Mesenchymal stem cell (in vitro differentiated cells and primary cell): ENCODE measurements around the gene CBFB. TPM values are rescaled to one million over a fixed set of nuclear protein-coding genes. Genes with fewer than 3 reads are reported as not detected.

Experiments
- DNase-seq: peaks from one replicate; pipeline ENCODE4 v3.0.0-alpha.2; 2013
- H2AFZ ChIP-seq: one replicate; pipeline ENCODE4 v1.6.1; 2013; ENCODE audit warnings: low read depth, mild to moderate bottlenecking, control low read depth, inconsistent platforms, low read length, moderate library complexity
- H2AK5ac ChIP-seq: 2 replicates; pipeline ENCODE4 v1.6.1; 2013; ENCODE audit warnings: low read length, moderate library complexity, mild to moderate bottlenecking, inconsistent platforms; ENCODE audit not compliant: severe bottlenecking
- H2BK120ac ChIP-seq: one replicate; pipeline ENCODE4 v1.6.1; 2013; ENCODE audit warnings: low read depth, mild to moderate bottlenecking, inconsistent platforms, low read length, moderate library complexity
- H2BK12ac ChIP-seq, 2 experiments: one replicate each; pipeline ENCODE4 v1.6.1; 2013; ENCODE audit warnings: inconsistent platforms in 2 of 2, low read length in 2 of 2, mild to moderate bottlenecking in 2 of 2, moderate library complexity in 2 of 2, control low read depth in 1 of 2
- H2BK15ac ChIP-seq: one replicate; pipeline ENCODE4 v1.6.1; 2013; ENCODE audit warnings: mild to moderate bottlenecking, low read depth, inconsistent platforms; ENCODE audit not compliant: poor library complexity, severe bottlenecking
- H2BK5ac ChIP-seq: 2 replicates; pipeline ENCODE4 v1.6.1; 2013; ENCODE audit warnings: low read depth, mild to moderate bottlenecking, low read length, control low read depth, inconsistent platforms; ENCODE audit not compliant: poor library complexity, severe bottlenecking
- H3K14ac ChIP-seq, 2 experiments: one replicate each; pipeline ENCODE4 v1.6.1; 2013; ENCODE audit warnings: inconsistent platforms in 2 of 2, low read length in 2 of 2, control low read depth in 1 of 2, mild to moderate bottlenecking in 1 of 2, moderate library complexity in 1 of 2
- H3K18ac ChIP-seq, 2 experiments: one replicate each; pipeline ENCODE4 v1.6.1; 2013; ENCODE audit warnings: inconsistent platforms in 2 of 2, low read length in 2 of 2, control low read depth in 1 of 2, low read depth in 1 of 2, mild to moderate bottlenecking in 1 of 2
- H3K23ac ChIP-seq, 2 experiments: one replicate each; pipeline ENCODE4 v1.6.1; 2013; ENCODE audit warnings: inconsistent platforms in 2 of 2, low read length in 2 of 2, mild to moderate bottlenecking in 2 of 2, moderate library complexity in 2 of 2, control low read depth in 1 of 2
- H3K27ac ChIP-seq: 2 replicates; pipeline ENCODE4 v1.5.1; 2013; ENCODE audit warnings: mild to moderate bottlenecking, moderate library complexity, low read length, control low read depth, inconsistent platforms; ENCODE audit not compliant: poor library complexity, severe bottlenecking
- H3K27me3 ChIP-seq, 2 experiments: 2 replicates each; pipeline versions ENCODE4 v1.6.1 to v1.7.0; 2013; ENCODE audit warnings: low read length in 2 of 2, mild to moderate bottlenecking in 2 of 2, moderate library complexity in 2 of 2, control low read depth in 1 of 2, inconsistent platforms in 1 of 2; ENCODE audit not compliant: control insufficient read depth in 1 of 2, insufficient read depth in 1 of 2
- H3K36me3 ChIP-seq, 2 experiments: 2 replicates each; pipeline versions ENCODE4 v1.6.1 to v1.7.0; 2013; ENCODE audit warnings: low read length in 2 of 2, control low read depth in 1 of 2, inconsistent platforms in 1 of 2, low read depth in 1 of 2, mild to moderate bottlenecking in 1 of 2; ENCODE audit not compliant: insufficient read depth in 2 of 2, control insufficient read depth in 1 of 2
- H3K4ac ChIP-seq, 2 experiments: one replicate each; pipeline ENCODE4 v1.6.1; 2013; ENCODE audit warnings: inconsistent platforms in 2 of 2, low read length in 2 of 2, mild to moderate bottlenecking in 2 of 2, moderate library complexity in 2 of 2, control low read depth in 1 of 2, low read depth in 1 of 2
- H3K4me1 ChIP-seq: 2 replicates; pipeline ENCODE4 v1.6.1; 2013; ENCODE audit warnings: low read depth, low read length, control low read depth; ENCODE audit not compliant: control insufficient read depth, insufficient read depth
- H3K4me2 ChIP-seq: 2 replicates; pipeline ENCODE4 v1.6.1; 2013; ENCODE audit warnings: low read length, mild to moderate bottlenecking, inconsistent platforms; ENCODE audit not compliant: poor library complexity, severe bottlenecking
- H3K4me3 ChIP-seq, 2 experiments: 2 replicates each; pipeline versions ENCODE4 v1.5.1 to v1.7.0; 2013; ENCODE audit warnings: low read length in 2 of 2, mild to moderate bottlenecking in 2 of 2, control low read depth in 1 of 2, low read depth in 1 of 2; ENCODE audit not compliant: insufficient read depth in 1 of 2
- H3K79me1 ChIP-seq: replicated peaks from 2 replicates; pipeline ENCODE4 v1.6.1; 2013; ENCODE audit warnings: mild to moderate bottlenecking, control low read depth, low read length, inconsistent platforms; ENCODE audit not compliant: poor library complexity, severe bottlenecking
- H3K9ac ChIP-seq: 2 replicates; pipeline ENCODE4 v1.7.0; 2013; ENCODE audit warnings: mild to moderate bottlenecking, low read length, moderate library complexity
- H3K9me3 ChIP-seq: 2 replicates; pipeline ENCODE4 v1.7.0; 2013; ENCODE audit warnings: mild to moderate bottlenecking, low read length; ENCODE audit not compliant: control insufficient read depth
- H4K8ac ChIP-seq: one replicate; pipeline ENCODE4 v1.6.1; 2013; ENCODE audit warnings: inconsistent platforms, mild to moderate bottlenecking, low read length, moderate library complexity
- H4K91ac ChIP-seq: one replicate; pipeline ENCODE4 v1.6.1; 2013; ENCODE audit warnings: mild to moderate bottlenecking, low read length, inconsistent platforms
- WGBS: methylation state at CpG from one replicate; pipeline ENCODE4 v1.1.7; 2013; ENCODE audit warnings: mixed read lengths; 5-methylcytosine and 5-hydroxymethylcytosine counted together
- polyA plus RNA-seq, 2 experiments: library from polyadenylated mRNA; stranded (reverse); fragments of 200-250 nt; gene quantifications; one replicate each; pipeline ENCODE4 v1.2.3, GENCODE V29; 2013

CBFB gene
- 37.0 TPM for polyA plus RNA-seq (2013, experiment 1 of 2)
- polyA plus RNA-seq (2013, experiment 2 of 2): 40.1 TPM

DNA sequence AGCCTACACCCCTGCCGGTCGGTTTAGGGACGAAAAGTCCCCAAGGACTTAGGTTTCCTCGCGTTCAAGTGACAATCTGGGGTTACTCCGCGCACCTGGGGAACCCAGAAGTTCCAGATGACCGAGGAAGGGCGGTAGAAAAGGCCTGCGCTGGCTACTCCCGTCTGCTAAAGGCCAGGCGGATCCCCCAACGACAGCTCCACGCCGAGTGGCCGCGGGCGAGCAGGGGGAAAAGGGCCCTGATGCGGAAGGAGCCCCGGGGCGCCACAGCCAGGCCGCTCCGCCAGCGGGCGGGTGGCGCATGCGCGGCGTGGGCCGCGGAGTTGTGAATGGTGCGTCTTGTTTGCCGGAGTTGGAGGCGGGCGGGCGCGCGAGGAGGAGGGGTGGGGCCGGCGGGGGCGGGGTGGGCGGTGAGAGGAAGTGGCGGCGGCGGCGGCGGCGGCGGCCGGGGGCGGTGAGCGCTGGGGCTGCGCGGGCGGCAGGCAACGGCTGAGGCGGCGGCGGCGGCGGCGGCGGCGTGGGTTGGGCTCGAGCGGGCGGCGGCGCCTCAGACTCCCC lies at the start of gene CBFB:
TSS of gene CBFB (plus strand) at position 454 of the 558 bp plus-strand sequence. CDS start 259 bp downstream, outside the sequence.
- H3K27me3 ChIP-seq: no peaks in the 10 kb centered on the region
- peak within 1 kb of the TSS; percentile 84 for H2BK5ac ChIP-seq
- H2BK12ac ChIP-seq: no peak within 1 kb of the TSS
- H3K23ac ChIP-seq: peak within 1 kb of the TSS; percentile 83 to 99
- DNase-seq: peak; percentile 92
- H3K4ac ChIP-seq: peak within 1 kb of the TSS; percentile 93 to 94
- peak within 1 kb of the TSS; percentile 90 to 95 for H3K18ac ChIP-seq
- peak within 1 kb of the TSS; percentile 89 to 92 for H3K4me3 ChIP-seq
- H3K14ac ChIP-seq: peak within 1 kb of the TSS; percentile 40 to 81
- H3K9ac ChIP-seq: peak within 1 kb of the TSS; percentile 98
- peak within 1 kb of the TSS; percentile 85 for H2AFZ ChIP-seq
- H2BK15ac ChIP-seq: peak within 1 kb of the TSS; percentile 78
- H3K79me1 ChIP-seq: peaks cover 2% of the 10 kb centered on the region
- H3K4me1 ChIP-seq: peaks cover 5% of the 10 kb centered on the region
- peak within 1 kb of the TSS; percentile 86 for H4K91ac ChIP-seq
- peak within 1 kb of the TSS; percentile 77 for H3K27ac ChIP-seq
- no peak within 1 kb of the TSS for H2AK5ac ChIP-seq
- WGBS: 2% methylated on average over 16 of the region's 69 CpGs
- H4K8ac ChIP-seq: peak within 1 kb of the TSS; percentile 67
- H3K36me3 ChIP-seq: peaks cover 4 to 16% of the 10 kb centered on the region in 2 experiments
- H2BK120ac ChIP-seq: peak within 1 kb of the TSS; percentile 66
- H3K9me3 ChIP-seq: no peaks in the 10 kb centered on the region
- peak within 1 kb of the TSS; percentile 80 for H3K4me2 ChIP-seq

DNA sequence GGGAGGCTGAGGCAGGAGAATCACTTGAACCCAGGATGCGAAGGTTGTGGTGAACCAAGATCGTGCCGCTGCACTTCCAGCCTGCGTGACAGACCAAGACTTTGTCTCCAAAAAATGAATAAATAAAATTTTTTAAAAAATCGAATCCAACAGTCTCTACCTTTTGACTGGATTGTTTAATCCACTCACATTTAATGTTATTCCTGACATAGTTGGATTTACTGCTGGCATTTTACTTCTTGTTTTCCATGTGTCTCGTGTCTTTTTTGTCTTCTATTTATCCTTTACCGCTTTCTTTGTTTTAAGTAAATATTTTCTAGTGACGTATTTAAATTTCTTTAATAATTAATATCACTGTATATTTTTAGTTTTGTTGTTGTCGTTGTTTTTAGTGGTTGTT lies 45.9 kb upstream of the CBFB start:
- DNase-seq: no peak
- H2AFZ ChIP-seq: no peak overlapping the region
- H2BK12ac ChIP-seq: no peak overlapping the region
- H4K8ac ChIP-seq: no peak overlapping the region
- no peak overlapping the region for H3K27ac ChIP-seq
- H3K27me3 ChIP-seq: no peaks in the 10 kb centered on the region
- H3K14ac ChIP-seq: no peak overlapping the region
- no peak overlapping the region for H3K4ac ChIP-seq
- H2AK5ac ChIP-seq: no peak overlapping the region
- no peak overlapping the region for H2BK15ac ChIP-seq
- H2BK120ac ChIP-seq: no peak overlapping the region
- no peaks in the 10 kb centered on the region for H3K36me3 ChIP-seq
- H3K18ac ChIP-seq: no peak overlapping the region
- H3K4me1 ChIP-seq: peaks cover 11% of the 10 kb centered on the region
- no peaks in the 10 kb centered on the region for H3K9me3 ChIP-seq
- H3K9ac ChIP-seq: no peak overlapping the region
- no peak overlapping the region for H2BK5ac ChIP-seq
- H4K91ac ChIP-seq: no peak overlapping the region
- no peaks in the 10 kb centered on the region for H3K79me1 ChIP-seq
- H3K23ac ChIP-seq: no peak overlapping the region
- no peak overlapping the region for H3K4me2 ChIP-seq
- H3K4me3 ChIP-seq: no peak overlapping the region
- 79% methylated on average over 2 of the region's 9 CpGs for WGBS

DNA sequence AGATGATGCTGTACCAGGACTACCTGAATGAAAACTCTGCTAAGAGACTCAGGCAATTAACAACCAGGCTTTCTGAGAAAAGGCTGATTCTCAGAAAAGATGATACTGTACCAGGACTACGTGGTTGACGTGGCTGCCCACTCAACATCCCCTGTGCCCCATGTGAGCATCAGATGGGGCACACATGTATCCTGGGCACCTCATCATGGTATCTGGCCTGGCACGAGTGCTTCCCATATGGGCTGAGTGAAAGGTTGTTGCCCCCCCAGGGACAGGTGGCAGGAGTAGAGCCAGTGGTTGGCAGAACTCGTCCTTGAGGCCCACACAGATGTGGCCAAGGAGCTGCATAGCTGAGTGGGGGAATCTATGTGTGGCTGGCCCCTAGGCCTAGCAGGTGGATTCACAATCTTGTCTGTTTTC lies 44.0 kb upstream of the CBFB start:
- H2BK120ac ChIP-seq: no peak overlapping the region
- no peaks in the 10 kb centered on the region for H3K27me3 ChIP-seq
- H3K9me3 ChIP-seq: no peaks in the 10 kb centered on the region
- no peak overlapping the region for H4K91ac ChIP-seq
- no peak overlapping the region for H3K14ac ChIP-seq
- H3K4ac ChIP-seq: no peak overlapping the region
- no peak overlapping the region for H3K18ac ChIP-seq
- H2AK5ac ChIP-seq: no peak overlapping the region
- H3K36me3 ChIP-seq: no peaks in the 10 kb centered on the region
- 77% methylated on average over 4 of the region's 4 CpGs for WGBS
- H2BK5ac ChIP-seq: no peak overlapping the region
- no peak overlapping the region for H2AFZ ChIP-seq
- no peak overlapping the region for H3K9ac ChIP-seq
- H3K4me1 ChIP-seq: peaks cover 7% of the 10 kb centered on the region
- no peak for DNase-seq
- no peak overlapping the region for H2BK15ac ChIP-seq
- H3K27ac ChIP-seq: no peak overlapping the region
- no peak overlapping the region for H4K8ac ChIP-seq
- no peak overlapping the region for H3K23ac ChIP-seq
- no peak overlapping the region for H3K4me3 ChIP-seq
- no peak overlapping the region for H3K4me2 ChIP-seq
- no peak overlapping the region for H2BK12ac ChIP-seq
- H3K79me1 ChIP-seq: no peaks in the 10 kb centered on the region

DNA sequence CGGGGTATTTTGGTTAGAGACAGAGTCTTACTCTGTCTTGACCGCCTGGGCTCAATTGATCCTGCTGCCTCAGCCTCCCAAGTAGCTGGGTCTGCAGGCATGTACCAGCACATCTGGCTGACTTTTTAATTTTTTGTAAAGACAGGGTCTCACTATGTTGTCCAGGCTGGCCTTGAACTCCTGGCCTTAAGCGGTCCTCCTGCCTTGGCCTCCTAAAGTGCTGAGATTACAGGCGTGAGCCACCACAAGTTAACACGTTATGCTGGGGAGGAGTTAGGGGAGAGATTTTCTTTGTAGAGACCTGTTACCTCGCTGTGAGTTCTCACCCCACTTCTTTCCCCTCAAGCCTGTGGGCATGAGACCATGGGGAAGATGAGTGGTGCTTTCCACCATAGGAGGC lies 42.4 kb upstream of the CBFB start:
- 93% methylated on average over 5 of the region's 6 CpGs for WGBS

More for the DNA sequence above, 42.4 kb upstream of the CBFB start:
- Histone ChIP-seq H2BK120ac (no peak overlapping the region), H3K4me2 (no peak overlapping the region), H3K9ac (no peak overlapping the region), H3K23ac (no peak overlapping the region), H2AFZ (no peak overlapping the region), H3K27ac (no peak overlapping the region), H3K4ac (no peak overlapping the region), H4K91ac (no peak overlapping the region), H3K36me3 (no peaks in the 10 kb centered on the region), H3K4me3 (no peak overlapping the region), H3K18ac (no peak overlapping the region), H2AK5ac (no peak overlapping the region), H4K8ac (no peak overlapping the region), H3K9me3 (no peaks in the 10 kb centered on the region), H2BK12ac (no peak overlapping the region), H2BK5ac (no peak overlapping the region), H3K4me1 (peaks cover 7% of the 10 kb centered on the region), H2BK15ac (no peak overlapping the region), H3K14ac (no peak overlapping the region), H3K27me3 (no peaks in the 10 kb centered on the region), H3K79me1 (no peaks in the 10 kb centered on the region)
- no peak for DNase-seq
